MM.1S (cell line): ENCODE measurements around the gene MZB1.

ENCODE experiments used
- DNase-seq: peaks from one replicate; pipeline ENCODE4 v3.0.0-alpha.2; 2015
- H2AFZ ChIP-seq: fragments of 300-600 bp; sonication (generic); 2 replicates; pipeline ENCODE4 v1.6.0; 2016; ENCODE audit warnings: antibody characterized with exemption, low read length
- H3F3A ChIP-seq: fragments of 300-600 bp; sonication (generic); 2 replicates; pipeline ENCODE4 v1.6.1; 2016; ENCODE audit warnings: mild to moderate bottlenecking, antibody characterized with exemption, low read length, moderate library complexity, mixed read lengths; ENCODE audit not compliant: insufficient read depth
- H3K27ac ChIP-seq: fragments of 300-600 bp; sonication (generic); 2 replicates; pipeline ENCODE4 v1.5.1; 2016; ENCODE audit warnings: mild to moderate bottlenecking, low read length
- H3K27me3 ChIP-seq: fragments of 300-600 bp; sonication (generic); replicated peaks from 2 replicates; pipeline ENCODE4 v1.6.0; 2016; ENCODE audit warnings: low read length; ENCODE audit not compliant: insufficient read depth
- H3K36me3 ChIP-seq: fragments of 300-600 bp; sonication (generic); replicated peaks from 2 replicates; pipeline ENCODE4 v1.6.1; 2016; ENCODE audit warnings: mild to moderate bottlenecking, low read length, mixed read lengths; ENCODE audit not compliant: insufficient read depth
- H3K4me1 ChIP-seq: fragments of 300-600 bp; sonication (generic); 2 replicates; pipeline ENCODE4 v1.6.1; 2016; ENCODE audit warnings: low read length, mixed read lengths
- H3K4me2 ChIP-seq: fragments of 300-600 bp; sonication (generic); 2 replicates; pipeline ENCODE4 v1.6.0; 2016; ENCODE audit warnings: low read depth, low read length
- H3K4me3 ChIP-seq: fragments of 300-600 bp; sonication (generic); 2 replicates; pipeline ENCODE4 v1.5.1; 2016; ENCODE audit warnings: low read length, mixed read lengths
- H3K79me2 ChIP-seq: fragments of 300-600 bp; sonication (generic); 2 replicates; pipeline ENCODE4 v1.6.1; 2016; ENCODE audit warnings: mixed run types, low read length, mixed read lengths
- H3K9ac ChIP-seq: fragments of 300-600 bp; sonication (generic); 2 replicates; pipeline ENCODE4 v1.6.1; 2016; ENCODE audit warnings: low read length, mixed read lengths
- H3K9me2 ChIP-seq: fragments of 300-600 bp; sonication (generic); replicated peaks from 2 replicates; pipeline ENCODE4 v1.6.1; 2016; ENCODE audit warnings: mild to moderate bottlenecking, low read length, mixed read lengths; ENCODE audit not compliant: insufficient read depth
- H3K9me3 ChIP-seq: fragments of 300-600 bp; sonication (generic); replicated peaks from 2 replicates; pipeline ENCODE4 v1.6.1; 2016; ENCODE audit warnings: mild to moderate bottlenecking, low read length, mixed read lengths; ENCODE audit not compliant: insufficient read depth
- H4K20me1 ChIP-seq: fragments of 300-600 bp; sonication (generic); 2 replicates; pipeline ENCODE4 v1.6.1; 2016; ENCODE audit warnings: mild to moderate bottlenecking, low read length, moderate library complexity, mixed read lengths; ENCODE audit not compliant: insufficient read depth
- EZH2 ChIP-seq: fragments of 300-600 bp; sonication (generic); optimal IDR thresholded peaks from 2 replicates; pipeline ENCODE3; 2017; ENCODE audit warnings: low read depth, mild to moderate bottlenecking, antibody characterized with exemption, low read length, mixed read lengths
- EZH2phosphoT487 ChIP-seq: fragments of 300-600 bp; sonication (generic); IDR thresholded peaks from 2 replicates; pipeline ENCODE4 v1.6.1; 2018; ENCODE audit warnings: antibody characterized with exemption, low read length
- TF ChIP-seq, protein P1 (sequence below): fragments of 300-600 bp; sonication (generic); IDR thresholded peaks from 2 replicates; pipeline ENCODE4 v1.5.1; 2016; ENCODE audit warnings: antibody characterized with exemption, low read length, mixed read lengths

MZB1 gene

GRCh38 chr5:139408191-139408590 is 18.5 kb upstream of the MZB1 start:
- no peak overlapping the region for H3K9ac ChIP-seq
- TF ChIP-seq EZH2 = no peak
- TF ChIP-seq, protein P1, sequence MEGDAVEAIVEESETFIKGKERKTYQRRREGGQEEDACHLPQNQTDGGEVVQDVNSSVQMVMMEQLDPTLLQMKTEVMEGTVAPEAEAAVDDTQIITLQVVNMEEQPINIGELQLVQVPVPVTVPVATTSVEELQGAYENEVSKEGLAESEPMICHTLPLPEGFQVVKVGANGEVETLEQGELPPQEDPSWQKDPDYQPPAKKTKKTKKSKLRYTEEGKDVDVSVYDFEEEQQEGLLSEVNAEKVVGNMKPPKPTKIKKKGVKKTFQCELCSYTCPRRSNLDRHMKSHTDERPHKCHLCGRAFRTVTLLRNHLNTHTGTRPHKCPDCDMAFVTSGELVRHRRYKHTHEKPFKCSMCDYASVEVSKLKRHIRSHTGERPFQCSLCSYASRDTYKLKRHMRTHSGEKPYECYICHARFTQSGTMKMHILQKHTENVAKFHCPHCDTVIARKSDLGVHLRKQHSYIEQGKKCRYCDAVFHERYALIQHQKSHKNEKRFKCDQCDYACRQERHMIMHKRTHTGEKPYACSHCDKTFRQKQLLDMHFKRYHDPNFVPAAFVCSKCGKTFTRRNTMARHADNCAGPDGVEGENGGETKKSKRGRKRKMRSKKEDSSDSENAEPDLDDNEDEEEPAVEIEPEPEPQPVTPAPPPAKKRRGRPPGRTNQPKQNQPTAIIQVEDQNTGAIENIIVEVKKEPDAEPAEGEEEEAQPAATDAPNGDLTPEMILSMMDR = no peak
- no peak for TF ChIP-seq EZH2phosphoT487
- H2AFZ ChIP-seq = 0 out of 2 replicates have a peak overlapping the region, but pooled peaks have one; percentile 25
- H3K9me3 ChIP-seq = no peaks in the 10 kb centered on the region
- H3K27ac ChIP-seq = no peak overlapping the region
- H3K4me2 ChIP-seq = no peak overlapping the region
- peaks cover 30% of the 10 kb centered on the region for H3K4me1 ChIP-seq
- H3K36me3 ChIP-seq = no peaks in the 10 kb centered on the region
- H3K9me2 ChIP-seq = no peaks in the 10 kb centered on the region
- no peaks in the 10 kb centered on the region for H4K20me1 ChIP-seq
- no peak overlapping the region for H3K4me3 ChIP-seq
- no peaks in the 10 kb centered on the region for H3K27me3 ChIP-seq
- H3F3A ChIP-seq = peaks cover 14% of the 10 kb centered on the region
- DNase-seq = no peak
- peaks cover under 1% of the 10 kb centered on the region; the same call in 1 of the 2 replicates for H3K79me2 ChIP-seq

GRCh38 chr5:139407517-139407916 is 17.8 kb upstream of the MZB1 start:
- Histone ChIP-seq H3K27ac (peak overlapping the region; percentile 24; the same call in 1 of the 2 replicates), H3K27me3 (no peaks in the 10 kb centered on the region), H3K9me2 (no peaks in the 10 kb centered on the region), H3K79me2 (peaks cover 7% of the 10 kb centered on the region; the same call in 1 of the 2 replicates), H3K4me3 (no peak overlapping the region), H2AFZ (0 out of 2 replicates have a peak overlapping the region, but pooled peaks have one; percentile 25), H3K9ac (no peak overlapping the region), H3K9me3 (no peaks in the 10 kb centered on the region), H3K4me1 (peaks cover 29% of the 10 kb centered on the region), H3K4me2 (peak overlapping the region; percentile 4; the same call in 1 of the 2 replicates), H4K20me1 (no peaks in the 10 kb centered on the region), H3K36me3 (no peaks in the 10 kb centered on the region), H3F3A (peaks cover 14% of the 10 kb centered on the region)
- DNase-seq = no peak
- TF ChIP-seq EZH2phosphoT487 = no peak
- TF ChIP-seq, protein P1 = no peak
- TF ChIP-seq EZH2 = no peak

DNA sequence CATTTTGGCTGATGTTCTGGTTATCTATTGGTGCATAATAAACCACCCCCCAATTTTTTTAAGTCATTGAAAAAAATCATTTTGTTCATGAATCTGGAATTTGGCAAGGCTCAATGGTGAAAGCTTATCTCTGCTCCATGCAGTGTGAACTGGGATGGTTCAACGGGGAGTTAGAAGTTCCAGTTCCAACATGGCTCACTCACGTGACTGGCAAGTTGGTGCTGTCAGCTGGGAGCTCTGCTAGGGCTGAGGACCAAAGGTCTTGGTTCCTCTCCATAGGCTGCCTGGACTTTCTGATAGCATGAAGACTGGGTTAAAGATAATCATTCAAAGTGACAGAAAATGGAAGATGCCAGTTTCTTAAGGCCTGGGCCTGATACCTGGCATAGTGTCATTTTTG is 17.2 kb upstream of the MZB1 start:
- no peak for TF ChIP-seq EZH2phosphoT487
- TF ChIP-seq EZH2 = no peak
- TF ChIP-seq, protein P1 = no peak
- Histone ChIP-seq H3K4me2 (no peak overlapping the region), H3K9me3 (no peaks in the 10 kb centered on the region), H4K20me1 (no peaks in the 10 kb centered on the region), H3K9ac (no peak overlapping the region), H3K27ac (peak overlapping the region; percentile 24; the same call in 1 of the 2 replicates), H3K4me1 (peaks cover 28% of the 10 kb centered on the region), H3K27me3 (no peaks in the 10 kb centered on the region), H3F3A (peaks cover 14% of the 10 kb centered on the region), H3K4me3 (no peak overlapping the region), H3K79me2 (peaks cover 8% of the 10 kb centered on the region; the same call in 1 of the 2 replicates), H2AFZ (no peak overlapping the region), H3K36me3 (no peaks in the 10 kb centered on the region), H3K9me2 (no peaks in the 10 kb centered on the region)
- no peak for DNase-seq
